ENCODE measurements around the gene CEP112. TPM values are rescaled to one million over a fixed set of nuclear protein-coding genes. Genes with fewer than 3 reads are reported as not detected.

CEP112 gene
- total and polyA plus RNA-seq, 10 of the 15 experiments (the other 5 are each of a cell fraction or from before 2014, with no cell fraction given): 0.11 to 3.8 (median 0.32) TPM; not detected in 1

DNA sequence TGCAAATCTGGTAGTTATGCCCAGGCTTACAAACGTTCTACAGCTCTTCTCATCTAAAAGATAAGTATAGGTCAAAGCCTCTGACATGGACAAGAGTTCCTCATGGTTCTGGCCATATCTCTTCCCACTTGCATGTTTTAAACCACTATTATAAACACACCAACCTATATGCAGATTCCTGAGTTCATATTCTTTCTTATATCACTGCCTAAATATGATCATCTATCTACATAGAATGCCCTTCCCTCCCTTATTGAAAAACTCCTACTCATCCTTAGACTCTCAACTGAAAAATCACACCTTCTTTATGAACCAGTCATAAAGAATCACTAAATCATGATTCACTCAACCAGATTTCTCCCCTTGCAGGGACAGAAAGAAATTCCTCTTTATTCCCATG lies 128.2 kb downstream of the CEP112 start (continued):
- TF ChIP-seq SREBF2 (IDR thresholded peaks at IDR 0.05; ENCODE audit: low read length): no peak
- TF ChIP-seq ZNF217 (IDR thresholded peaks at IDR 0.05): no peak
- TF ChIP-seq ZNF207 (IDR thresholded peaks at IDR 0.05; ENCODE audit: borderline replicate concordance): no peak
- no peak for TF ChIP-seq NR2F1 (conservative IDR thresholded peaks at IDR 0.05)
- TF ChIP-seq, protein P1, sequence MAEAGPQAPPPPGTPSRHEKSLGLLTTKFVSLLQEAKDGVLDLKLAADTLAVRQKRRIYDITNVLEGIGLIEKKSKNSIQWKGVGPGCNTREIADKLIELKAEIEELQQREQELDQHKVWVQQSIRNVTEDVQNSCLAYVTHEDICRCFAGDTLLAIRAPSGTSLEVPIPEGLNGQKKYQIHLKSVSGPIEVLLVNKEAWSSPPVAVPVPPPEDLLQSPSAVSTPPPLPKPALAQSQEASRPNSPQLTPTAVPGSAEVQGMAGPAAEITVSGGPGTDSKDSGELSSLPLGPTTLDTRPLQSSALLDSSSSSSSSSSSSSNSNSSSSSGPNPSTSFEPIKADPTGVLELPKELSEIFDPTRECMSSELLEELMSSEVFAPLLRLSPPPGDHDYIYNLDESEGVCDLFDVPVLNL (IDR thresholded peaks at IDR 0.05; ENCODE audit: low read depth, low read length): no peak

DNA sequence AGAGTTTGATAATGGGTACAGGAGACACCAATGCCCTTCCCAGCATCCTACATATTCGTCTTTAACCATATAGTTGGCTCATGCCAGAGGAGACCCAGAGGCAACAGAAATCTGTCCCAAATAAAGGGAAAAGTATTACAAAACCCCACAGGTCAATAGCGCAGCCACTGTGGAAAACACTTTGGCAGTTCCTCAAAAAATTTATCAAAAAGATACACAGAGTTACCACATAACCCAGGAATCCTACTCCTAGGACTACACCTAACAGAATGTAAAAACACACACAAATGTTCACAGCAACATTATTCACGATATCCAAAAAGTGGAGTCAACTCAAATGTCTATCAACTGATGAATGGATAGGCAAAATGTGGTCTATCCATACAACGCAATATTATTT lies 135.8 kb downstream of the CEP112 start:
- POLR2A ChIA-PET: no interaction called here
- in situ Hi-C loops (cut with MboI) (no loop called here), intact Hi-C loops (cut with micrococcal nuclease; ENCODE audit: unreplicated experiment) (no loop called here)
- SMC1A ChIA-PET (ENCODE audit: uncharacterized antibody, unreplicated experiment): no interaction called here
- no TSS peak for BruUV-seq (replicated peaks)
- no peak for DNase-seq (ENCODE audit: low read depth, low spot score)
- no peaks in the 10 kb centered on the region for H3K27me3 ChIP-seq (replicated peaks in 1 of 2; ENCODE audit: control insufficient read depth in 2 of 2, insufficient read depth in 2 of 2, low read length in 1 of 2)
- no peak overlapping the region for H2AFZ ChIP-seq (ENCODE audit: control insufficient read depth, low read depth, low read length)
- no peaks in the 10 kb centered on the region for H3K9me3 ChIP-seq (replicated peaks; ENCODE audit: control insufficient read depth, insufficient read depth, low read length)
- H3K4me2 ChIP-seq (ENCODE audit: control insufficient read depth, insufficient read depth): no peak overlapping the region
- no peaks in the 10 kb centered on the region for H3K79me2 ChIP-seq (ENCODE audit: control insufficient read depth, insufficient read depth, low read length)
- CTCF ChIA-PET: no interaction called here
- H3K36me3 ChIP-seq (ENCODE audit: control insufficient read depth in 2 of 2, insufficient read depth in 2 of 2, low read length in 1 of 2): no peaks in the 10 kb centered on the region
- H4K20me1 ChIP-seq (ENCODE audit: control insufficient read depth, insufficient read depth): no peaks in the 10 kb centered on the region
- no peak overlapping the region for H3K4me3 ChIP-seq
- H3K4me1 ChIP-seq (ENCODE audit: control insufficient read depth, insufficient read depth, low read length): no peaks in the 10 kb centered on the region
- RAD21 ChIA-PET (ENCODE audit: unreplicated experiment): no interaction called here
- 22% methylated on average over 4 of the region's 4 CpGs for WGBS (ENCODE audit: insufficient coverage, insufficient replicate concordance, low lambda C conversion rate, missing lambda C conversion rate)
- H3K9ac ChIP-seq (ENCODE audit: control insufficient read depth, insufficient read depth, low read length): no peak overlapping the region
- no peak for ATAC-seq
- no peak overlapping the region for H3K27ac ChIP-seq (ENCODE audit: control insufficient read depth, insufficient read depth)
- FAIRE-seq: no peak
- TF ChIP-seq POLR2AphosphoS5 (IDR thresholded peaks at IDR 0.05; ENCODE audit: low read length) (no peak), EZH2 (IDR thresholded peaks at IDR 0.05; ENCODE audit: borderline replicate concordance, control insufficient read depth, low read depth, low read length) (no peak), SMAD5 (IDR thresholded peaks at IDR 0.05; ENCODE audit: low read depth) (no peak), STAT3 (IDR thresholded peaks at IDR 0.05; ENCODE audit: low read depth, low read length) (no peak), SPI1 (IDR thresholded peaks at IDR 0.05; ENCODE audit: borderline replicate concordance, insufficient read depth, low read depth, low read length) (no peak), IKZF1 (conservative IDR thresholded peaks at IDR 0.05) (no peak), RCOR1 (conservative IDR thresholded peaks at IDR 0.05; ENCODE audit: low read depth, low read length) (no peak), SIX5 (IDR thresholded peaks at IDR 0.05; ENCODE audit: low read depth, low read length, severe bottlenecking) (no peak), SP1 (IDR thresholded peaks at IDR 0.05; ENCODE audit: low read depth, low read length) (no peak), TCF12 (IDR thresholded peaks at IDR 0.05; ENCODE audit: low read depth, low read length) (no peak), KLF5 (IDR thresholded peaks at IDR 0.05; ENCODE audit: partially characterized antibody) (no peak), POLR2A (IDR thresholded peaks at IDR 0.05; ENCODE audit: low read depth, low read length) (no peak), RFX5 (IDR thresholded peaks at IDR 0.05; ENCODE audit: low read depth, low read length) (no peak)
- TF ChIP-seq, protein P2, sequence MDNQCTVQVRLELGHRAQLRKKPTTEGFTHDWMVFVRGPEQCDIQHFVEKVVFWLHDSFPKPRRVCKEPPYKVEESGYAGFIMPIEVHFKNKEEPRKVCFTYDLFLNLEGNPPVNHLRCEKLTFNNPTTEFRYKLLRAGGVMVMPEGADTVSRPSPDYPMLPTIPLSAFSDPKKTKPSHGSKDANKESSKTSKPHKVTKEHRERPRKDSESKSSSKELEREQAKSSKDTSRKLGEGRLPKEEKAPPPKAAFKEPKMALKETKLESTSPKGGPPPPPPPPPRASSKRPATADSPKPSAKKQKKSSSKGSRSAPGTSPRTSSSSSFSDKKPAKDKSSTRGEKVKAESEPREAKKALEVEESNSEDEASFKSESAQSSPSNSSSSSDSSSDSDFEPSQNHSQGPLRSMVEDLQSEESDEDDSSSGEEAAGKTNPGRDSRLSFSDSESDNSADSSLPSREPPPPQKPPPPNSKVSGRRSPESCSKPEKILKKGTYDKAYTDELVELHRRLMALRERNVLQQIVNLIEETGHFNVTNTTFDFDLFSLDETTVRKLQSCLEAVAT (IDR thresholded peaks at IDR 0.05): no peak
- TF ChIP-seq, protein P3, sequence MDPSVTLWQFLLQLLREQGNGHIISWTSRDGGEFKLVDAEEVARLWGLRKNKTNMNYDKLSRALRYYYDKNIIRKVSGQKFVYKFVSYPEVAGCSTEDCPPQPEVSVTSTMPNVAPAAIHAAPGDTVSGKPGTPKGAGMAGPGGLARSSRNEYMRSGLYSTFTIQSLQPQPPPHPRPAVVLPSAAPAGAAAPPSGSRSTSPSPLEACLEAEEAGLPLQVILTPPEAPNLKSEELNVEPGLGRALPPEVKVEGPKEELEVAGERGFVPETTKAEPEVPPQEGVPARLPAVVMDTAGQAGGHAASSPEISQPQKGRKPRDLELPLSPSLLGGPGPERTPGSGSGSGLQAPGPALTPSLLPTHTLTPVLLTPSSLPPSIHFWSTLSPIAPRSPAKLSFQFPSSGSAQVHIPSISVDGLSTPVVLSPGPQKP (IDR thresholded peaks at IDR 0.05; ENCODE audit: low read depth, low read length): no peak
- TF ChIP-seq, protein P4, sequence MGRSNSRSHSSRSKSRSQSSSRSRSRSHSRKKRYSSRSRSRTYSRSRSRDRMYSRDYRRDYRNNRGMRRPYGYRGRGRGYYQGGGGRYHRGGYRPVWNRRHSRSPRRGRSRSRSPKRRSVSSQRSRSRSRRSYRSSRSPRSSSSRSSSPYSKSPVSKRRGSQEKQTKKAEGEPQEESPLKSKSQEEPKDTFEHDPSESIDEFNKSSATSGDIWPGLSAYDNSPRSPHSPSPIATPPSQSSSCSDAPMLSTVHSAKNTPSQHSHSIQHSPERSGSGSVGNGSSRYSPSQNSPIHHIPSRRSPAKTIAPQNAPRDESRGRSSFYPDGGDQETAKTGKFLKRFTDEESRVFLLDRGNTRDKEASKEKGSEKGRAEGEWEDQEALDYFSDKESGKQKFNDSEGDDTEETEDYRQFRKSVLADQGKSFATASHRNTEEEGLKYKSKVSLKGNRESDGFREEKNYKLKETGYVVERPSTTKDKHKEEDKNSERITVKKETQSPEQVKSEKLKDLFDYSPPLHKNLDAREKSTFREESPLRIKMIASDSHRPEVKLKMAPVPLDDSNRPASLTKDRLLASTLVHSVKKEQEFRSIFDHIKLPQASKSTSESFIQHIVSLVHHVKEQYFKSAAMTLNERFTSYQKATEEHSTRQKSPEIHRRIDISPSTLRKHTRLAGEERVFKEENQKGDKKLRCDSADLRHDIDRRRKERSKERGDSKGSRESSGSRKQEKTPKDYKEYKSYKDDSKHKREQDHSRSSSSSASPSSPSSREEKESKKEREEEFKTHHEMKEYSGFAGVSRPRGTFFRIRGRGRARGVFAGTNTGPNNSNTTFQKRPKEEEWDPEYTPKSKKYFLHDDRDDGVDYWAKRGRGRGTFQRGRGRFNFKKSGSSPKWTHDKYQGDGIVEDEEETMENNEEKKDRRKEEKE (IDR thresholded peaks at IDR 0.05): no peak

All from GM12878 (cell line).